ENCODE measurements around the gene GVQW3. TPM values are rescaled to one million over a fixed set of nuclear protein-coding genes. Genes with fewer than 3 reads are reported as not detected.

GVQW3 gene
- total and polyA plus RNA-seq, 11 donors = 0.19 to 2.3 (median 1.0) TPM

GRCh38 chr11:76455931-76456330, 74.8 kb downstream of the GVQW3 start:
- H3K36me3 ChIP-seq = peaks cover 0 to 97% (median 84%) of the 10 kb centered on the region in 9 donors
- no peak overlapping the region for H3K4me3 ChIP-seq
- intact Hi-C loops (cut with DNase I) = no loop called here
- H3K4me1 ChIP-seq = peaks cover 0 to 10% (median 0%) of the 10 kb centered on the region in 12 donors
- DNase-seq (no peak), ATAC-seq (no peak)
- no peaks in the 10 kb centered on the region for H3K9me3 ChIP-seq
- H3K27me3 ChIP-seq = no peaks in the 10 kb centered on the region
- no peak overlapping the region for H3K27ac ChIP-seq
- TF ChIP-seq CTCF (IDR thresholded peaks at IDR 0.05) (no peak), POLR2A (IDR thresholded peaks at IDR 0.05) (no peak)

DNA sequence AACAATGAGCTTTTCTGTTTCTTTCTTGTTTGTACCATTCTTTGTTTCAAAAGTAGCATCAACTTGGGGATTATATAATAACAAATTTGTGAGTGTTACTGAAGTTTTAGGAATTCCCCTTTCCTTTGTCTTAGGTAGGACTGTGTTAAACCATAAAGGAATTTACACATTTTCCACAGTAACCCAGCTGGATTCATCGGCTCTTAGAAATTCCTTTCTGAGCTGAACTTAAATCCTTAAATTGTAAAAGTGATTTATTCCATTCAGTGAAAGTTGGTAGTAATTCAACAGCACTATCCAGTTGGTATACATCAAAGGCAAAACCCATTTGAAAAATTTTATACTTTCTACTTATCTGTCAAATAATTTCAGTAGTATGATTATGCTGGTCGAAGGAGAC, 75.4 kb downstream of the GVQW3 start:
- no peak for ATAC-seq
- WGBS, 4 donors = 87 to 93% (median 91%) methylated on average over 2 of the region's 2 CpGs
- intact Hi-C loops (cut with DNase I) = no loop called here
- H3K27me3 ChIP-seq = no peaks in the 10 kb centered on the region
- no peak overlapping the region for H3K4me3 ChIP-seq
- no peak for TF ChIP-seq POLR2A (IDR thresholded peaks at IDR 0.05)
- no peak for TF ChIP-seq CTCF (IDR thresholded peaks at IDR 0.05)
- no peaks in the 10 kb centered on the region for H3K9me3 ChIP-seq
- peaks cover 0 to 12% (median 0%) of the 10 kb centered on the region in 12 donors for H3K4me1 ChIP-seq
- no peak for DNase-seq
- no peak overlapping the region for H3K27ac ChIP-seq
- peaks cover 0 to 95% (median 83%) of the 10 kb centered on the region in 9 donors for H3K36me3 ChIP-seq

Other genes with a start within 250 kb of the GVQW3 start
- 10 to 100 TPM in 2 of 9 donors, 1 to 10 TPM in 7; 5.0 to 20.9 (median 9.2) TPM for gene WNT11, start 174.8 kb upstream of the GVQW3 start, total RNA-seq
- 1 to 10 TPM; 3.8 to 6.7 TPM for gene WNT11, start 174.8 kb upstream of the GVQW3 start, polyA plus RNA-seq
- 10 to 100 TPM; 14.2 to 29.3 (median 19.5) TPM for gene THAP12, start 191 bp upstream of the GVQW3 start, total RNA-seq
- 10 to 100 TPM in 1 of 2 donors, 1 to 10 TPM in 1; 9.5 to 17.9 TPM for gene THAP12, start 191 bp upstream of the GVQW3 start, polyA plus RNA-seq
- 10 to 100 TPM; 14.5 to 37.6 (median 18.6) TPM for gene EMSY, start 63.7 kb downstream of the GVQW3 start, total RNA-seq
- 10 to 100 TPM in 1 of 2 donors, 1 to 10 TPM in 1; 5.8 to 10.2 TPM for gene EMSY, start 63.7 kb downstream of the GVQW3 start, polyA plus RNA-seq

All from heart left ventricle (tissue), 16 donors.